ENCODE measurements around the gene REC114. TPM values are rescaled to one million over a fixed set of nuclear protein-coding genes. Genes with fewer than 3 reads are reported as not detected.

REC114 gene
- total RNA-seq, 1 donor from 2014 or later: not detected

- Histone ChIP-seq H3K27me3 (ENCODE audit: control insufficient read depth, insufficient read depth, low read length) (no peaks in the 10 kb centered on the region), H3K36me3 (ENCODE audit: control insufficient read depth, insufficient read depth, low read length) (no peaks in the 10 kb centered on the region), H3K4me3 (ENCODE audit: low read depth, low read length) (no peak overlapping the region)
- DNase-seq (ENCODE audit: low read depth): no peak
- TF ChIP-seq CTCF (IDR thresholded peaks at IDR 0.05; ENCODE audit: insufficient read depth, low read length, poor library complexity, severe bottlenecking): no peak
Observed at GRCh38 chr15:73593304-73594074, 150.5 kb downstream of the REC114 start.

- no peaks in the 10 kb centered on the region for H3K27me3 ChIP-seq (ENCODE audit: control insufficient read depth, insufficient read depth, low read length)
- H3K4me3 ChIP-seq (ENCODE audit: low read depth, low read length): no peak overlapping the region
- TF ChIP-seq CTCF (IDR thresholded peaks at IDR 0.05; ENCODE audit: insufficient read depth, low read length, poor library complexity, severe bottlenecking): no peak
- no peaks in the 10 kb centered on the region for H3K36me3 ChIP-seq (ENCODE audit: control insufficient read depth, insufficient read depth, low read length)
- DNase-seq (ENCODE audit: low read depth): no peak
Observed at GRCh38 chr15:73594109-73594508, 151.1 kb downstream of the REC114 start.

- no peak overlapping the region for H3K4me3 ChIP-seq (ENCODE audit: low read depth, low read length)
- H3K27me3 ChIP-seq (ENCODE audit: control insufficient read depth, insufficient read depth, low read length): no peaks in the 10 kb centered on the region
- no peak for TF ChIP-seq CTCF (IDR thresholded peaks at IDR 0.05; ENCODE audit: insufficient read depth, low read length, poor library complexity, severe bottlenecking)
- no peaks in the 10 kb centered on the region for H3K36me3 ChIP-seq (ENCODE audit: control insufficient read depth, insufficient read depth, low read length)
- DNase-seq (ENCODE audit: low read depth): no peak
Observed at GRCh38 chr15:73596174-73596573, 153.2 kb downstream of the REC114 start.

GRCh38 chr15:73597036-73597638 lies 154.2 kb downstream of the REC114 start:
- no peak for TF ChIP-seq CTCF (IDR thresholded peaks at IDR 0.05; ENCODE audit: insufficient read depth, low read length, poor library complexity, severe bottlenecking)
- Histone ChIP-seq H3K36me3 (ENCODE audit: control insufficient read depth, insufficient read depth, low read length) (no peaks in the 10 kb centered on the region), H3K27me3 (ENCODE audit: control insufficient read depth, insufficient read depth, low read length) (no peaks in the 10 kb centered on the region), H3K4me3 (ENCODE audit: low read depth, low read length) (no peak overlapping the region)
- no peak for DNase-seq (ENCODE audit: low read depth)

- Histone ChIP-seq H3K27me3 (ENCODE audit: control insufficient read depth, insufficient read depth, low read length) (no peaks in the 10 kb centered on the region), H3K36me3 (ENCODE audit: control insufficient read depth, insufficient read depth, low read length) (no peaks in the 10 kb centered on the region), H3K4me3 (ENCODE audit: low read depth, low read length) (no peak overlapping the region)
- no peak for TF ChIP-seq CTCF (IDR thresholded peaks at IDR 0.05; ENCODE audit: insufficient read depth, low read length, poor library complexity, severe bottlenecking)
- DNase-seq (ENCODE audit: low read depth): no peak
Observed at GRCh38 chr15:73598530-73599160, 155.7 kb downstream of the REC114 start.
